SK-N-SH treated with all-trans-retinoic acid at 6 μM for 48 hours (cell line): ENCODE measurements around the gene ZBTB17.

Source experiments
- ATAC-seq: fragments of 200-7000 bp; cut with Tn5 transposase; 3 replicates; pipeline ENCODE4 v1.9.1; 2020; ENCODE audit warnings: mild to moderate bottlenecking, moderate library complexity
- ARNTL ChIP-seq: fragments of 450-650 bp; formaldehyde crosslinking; IDR thresholded peaks from 2 replicates; pipeline ENCODE4 v1.5.0; 2020; ENCODE audit warnings: low read depth, mild to moderate bottlenecking, moderate library complexity, borderline replicate concordance
- BACH2 ChIP-seq: fragments of 250-450 bp; sonication (Bioruptor Pico); IDR thresholded peaks from 2 replicates; pipeline ENCODE4 v1.9.0; 2021; ENCODE audit warnings: mild to moderate bottlenecking, borderline replicate concordance
- CSDC2 ChIP-seq: fragments of 250-450 bp; sonication (Bioruptor Pico); IDR thresholded peaks from 2 replicates; pipeline ENCODE4 v1.5.0; 2020; ENCODE audit warnings: mild to moderate bottlenecking, moderate library complexity
- ESRRG ChIP-seq: fragments of 250-450 bp; sonication (Bioruptor Pico); IDR thresholded peaks from 2 replicates; pipeline ENCODE4 v1.6.1; 2021; ENCODE audit warnings: mild to moderate bottlenecking
- GLIS3 ChIP-seq: fragments of 250-450 bp; sonication (Bioruptor Pico); IDR thresholded peaks from 2 replicates; pipeline ENCODE4 v1.5.0; 2020; ENCODE audit warnings: mild to moderate bottlenecking, moderate library complexity
- ISL1 ChIP-seq: fragments of 250-450 bp; sonication (Bioruptor Pico); IDR thresholded peaks from 2 replicates; pipeline ENCODE4 v2.1.2; 2022; ENCODE audit warnings: mild to moderate bottlenecking, moderate library complexity
- OSR1 ChIP-seq: fragments of 250-450 bp; sonication (Bioruptor Pico); IDR thresholded peaks from 2 replicates; pipeline ENCODE4 v1.8.0; 2022; ENCODE audit warnings: moderate library complexity, mild to moderate bottlenecking, inconsistent platforms
- PPARA ChIP-seq: fragments of 250-450 bp; sonication (Bioruptor Pico); IDR thresholded peaks from 2 replicates; pipeline ENCODE4 v1.5.0; 2020; ENCODE audit warnings: mild to moderate bottlenecking, borderline replicate concordance
- RARB ChIP-seq: fragments of 250-450 bp; sonication (Bioruptor Pico); IDR thresholded peaks from 2 replicates; pipeline ENCODE4 v1.8.0; 2021; ENCODE audit warnings: mild to moderate bottlenecking, moderate library complexity
- TCF4 ChIP-seq: fragments of 250-450 bp; sonication (Bioruptor Pico); IDR thresholded peaks from 2 replicates; pipeline ENCODE4 v1.8.0; 2021; ENCODE audit warnings: mild to moderate bottlenecking, moderate library complexity, borderline replicate concordance
- TOX ChIP-seq: fragments of 250-450 bp; sonication (Bioruptor Pico); IDR thresholded peaks from 2 replicates; pipeline ENCODE4 v1.8.0; 2021; ENCODE audit warnings: mild to moderate bottlenecking, moderate library complexity, borderline replicate concordance
- ZC3H10 ChIP-seq: fragments of 250-450 bp; sonication (Bioruptor Pico); IDR thresholded peaks from 2 replicates; pipeline ENCODE4 v1.5.1; 2021; ENCODE audit warnings: mild to moderate bottlenecking, moderate library complexity
- ZFP3 ChIP-seq: fragments of 250-450 bp; sonication (Bioruptor Pico); IDR thresholded peaks from 2 replicates; pipeline ENCODE4 v1.5.0; 2020; ENCODE audit warnings: mild to moderate bottlenecking, moderate library complexity
- ZFP30 ChIP-seq: fragments of 450-650 bp; formaldehyde crosslinking; IDR thresholded peaks from 2 replicates; pipeline ENCODE4 v1.5.0; 2022; ENCODE audit warnings: mild to moderate bottlenecking, moderate library complexity
- ZNF565 ChIP-seq: fragments of 450-650 bp; formaldehyde crosslinking; conservative IDR thresholded peaks from 2 replicates; pipeline ENCODE4 v1.5.0; 2020; ENCODE audit warnings: low read depth, mild to moderate bottlenecking, moderate library complexity
- ZNF70 ChIP-seq: fragments of 450-650 bp; formaldehyde crosslinking; IDR thresholded peaks from 2 replicates; pipeline ENCODE4 v1.5.0; 2020; ENCODE audit warnings: mild to moderate bottlenecking, moderate library complexity
- ZNF8 ChIP-seq: fragments of 450-650 bp; formaldehyde crosslinking; IDR thresholded peaks from 2 replicates; pipeline ENCODE4 v1.5.0; 2020; ENCODE audit warnings: mild to moderate bottlenecking, moderate library complexity
- TF ChIP-seq, protein P1 (sequence below): fragments of 250-450 bp; sonication (Bioruptor Pico); IDR thresholded peaks from 2 replicates; pipeline ENCODE4 v1.5.1; 2020; ENCODE audit warnings: low read depth, mild to moderate bottlenecking, moderate library complexity
- TF ChIP-seq, protein P2 (sequence below): fragments of 250-450 bp; sonication (Bioruptor Pico); IDR thresholded peaks from 2 replicates; pipeline ENCODE4 v1.5.1; 2021; ENCODE audit warnings: mild to moderate bottlenecking, moderate library complexity
- TF ChIP-seq, protein P3 (sequence below): fragments of 250-450 bp; sonication (Bioruptor Pico); IDR thresholded peaks from 2 replicates; pipeline ENCODE4 v1.8.0; 2020; ENCODE audit warnings: mild to moderate bottlenecking, moderate library complexity, borderline replicate concordance
- TF ChIP-seq, protein P4 (sequence below): fragments of 250-450 bp; sonication (Bioruptor Pico); IDR thresholded peaks from 2 replicates; pipeline ENCODE4 v1.5.0; 2020; ENCODE audit warnings: mild to moderate bottlenecking, moderate library complexity
- TF ChIP-seq, protein P5 (sequence below): fragments of 250-450 bp; sonication (Bioruptor Pico); IDR thresholded peaks from 2 replicates; pipeline ENCODE4 v1.8.0; 2021; ENCODE audit warnings: low read depth, mild to moderate bottlenecking, moderate library complexity, borderline replicate concordance

ZBTB17 gene

DNA sequence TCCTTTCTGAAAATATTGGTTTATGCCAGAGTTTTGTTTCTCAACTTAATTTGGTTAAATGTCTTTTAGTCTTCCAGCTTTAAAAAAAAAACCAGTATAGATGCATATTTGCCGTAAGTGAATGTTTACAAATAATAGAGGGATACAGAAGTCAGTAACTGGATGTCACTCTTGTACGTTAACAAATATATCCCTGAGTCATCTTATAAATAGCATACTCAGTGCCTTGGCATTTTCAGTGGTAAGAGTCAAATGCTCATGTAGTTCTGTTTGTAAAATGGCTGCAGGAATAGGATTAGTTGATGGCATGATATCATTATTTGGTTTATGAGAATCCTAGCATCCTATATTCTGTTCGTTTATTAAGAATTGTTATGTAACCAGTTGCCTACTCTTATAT, 73.0 kb downstream of the ZBTB17 start (continued):
- TF ChIP-seq, protein P1, sequence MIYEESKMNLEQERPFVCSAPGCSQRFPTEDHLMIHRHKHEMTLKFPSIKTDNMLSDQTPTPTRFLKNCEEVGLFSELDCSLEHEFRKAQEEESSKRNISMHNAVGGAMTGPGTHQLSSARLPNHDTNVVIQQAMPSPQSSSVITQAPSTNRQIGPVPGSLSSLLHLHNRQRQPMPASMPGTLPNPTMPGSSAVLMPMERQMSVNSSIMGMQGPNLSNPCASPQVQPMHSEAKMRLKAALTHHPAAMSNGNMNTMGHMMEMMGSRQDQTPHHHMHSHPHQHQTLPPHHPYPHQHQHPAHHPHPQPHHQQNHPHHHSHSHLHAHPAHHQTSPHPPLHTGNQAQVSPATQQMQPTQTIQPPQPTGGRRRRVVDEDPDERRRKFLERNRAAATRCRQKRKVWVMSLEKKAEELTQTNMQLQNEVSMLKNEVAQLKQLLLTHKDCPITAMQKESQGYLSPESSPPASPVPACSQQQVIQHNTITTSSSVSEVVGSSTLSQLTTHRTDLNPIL: no peak
- TF ChIP-seq CSDC2 (CRISPR knock-in tag): no peak
- TF ChIP-seq OSR1 (CRISPR knock-in tag): no peak
- no peak for TF ChIP-seq ISL1 (CRISPR knock-in tag)
- TF ChIP-seq GLIS3 (CRISPR knock-in tag): no peak
- TF ChIP-seq, protein P2, sequence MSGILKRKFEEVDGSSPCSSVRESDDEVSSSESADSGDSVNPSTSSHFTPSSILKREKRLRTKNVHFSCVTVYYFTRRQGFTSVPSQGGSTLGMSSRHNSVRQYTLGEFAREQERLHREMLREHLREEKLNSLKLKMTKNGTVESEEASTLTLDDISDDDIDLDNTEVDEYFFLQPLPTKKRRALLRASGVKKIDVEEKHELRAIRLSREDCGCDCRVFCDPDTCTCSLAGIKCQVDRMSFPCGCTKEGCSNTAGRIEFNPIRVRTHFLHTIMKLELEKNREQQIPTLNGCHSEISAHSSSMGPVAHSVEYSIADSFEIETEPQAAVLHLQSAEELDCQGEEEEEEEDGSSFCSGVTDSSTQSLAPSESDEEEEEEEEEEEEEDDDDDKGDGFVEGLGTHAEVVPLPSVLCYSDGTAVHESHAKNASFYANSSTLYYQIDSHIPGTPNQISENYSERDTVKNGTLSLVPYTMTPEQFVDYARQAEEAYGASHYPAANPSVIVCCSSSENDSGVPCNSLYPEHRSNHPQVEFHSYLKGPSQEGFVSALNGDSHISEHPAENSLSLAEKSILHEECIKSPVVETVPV (CRISPR knock-in tag): no peak

DNA sequence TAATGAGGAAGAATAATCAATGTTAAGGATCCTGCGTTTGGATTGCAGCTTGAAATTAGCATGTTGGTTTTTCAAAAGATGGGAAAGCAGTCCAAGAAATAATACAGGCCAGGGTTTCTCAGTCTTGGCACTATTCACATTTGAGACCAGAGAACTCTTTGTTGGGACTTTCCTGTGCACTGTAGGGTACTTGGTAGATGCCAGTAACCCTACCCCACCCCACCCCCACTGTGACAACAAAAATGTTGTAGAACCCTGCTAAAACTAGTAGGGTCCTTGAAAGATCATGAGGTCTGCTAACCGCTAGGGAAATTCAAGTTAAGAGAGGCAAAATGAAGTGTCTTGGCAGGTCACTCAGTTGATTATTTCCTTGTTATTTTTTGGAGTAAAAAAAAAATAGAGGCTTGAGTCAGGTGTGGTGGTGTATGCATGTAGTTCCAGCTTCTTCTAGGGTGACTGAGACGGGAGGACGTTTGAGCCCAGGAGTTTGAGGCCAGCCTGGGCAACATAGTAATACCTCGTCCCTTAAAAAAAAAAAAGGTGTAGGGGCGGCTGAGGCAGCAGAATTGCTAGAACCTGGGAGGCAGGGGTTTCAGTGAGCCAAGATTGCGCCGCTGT, 75.1 kb downstream of the ZBTB17 start:
- ATAC-seq: no peak
- TF ChIP-seq TOX (CRISPR knock-in tag): no peak
- no peak for TF ChIP-seq ARNTL (CRISPR knock-in tag)
- TF ChIP-seq ZNF565: no peak
- no peak for TF ChIP-seq GLIS3 (CRISPR knock-in tag)
- no peak for TF ChIP-seq ZNF70 (CRISPR knock-in tag)
- TF ChIP-seq ZFP3 (CRISPR knock-in tag): no peak
- TF ChIP-seq, protein P2 (CRISPR knock-in tag): no peak
- TF ChIP-seq, protein P3, sequence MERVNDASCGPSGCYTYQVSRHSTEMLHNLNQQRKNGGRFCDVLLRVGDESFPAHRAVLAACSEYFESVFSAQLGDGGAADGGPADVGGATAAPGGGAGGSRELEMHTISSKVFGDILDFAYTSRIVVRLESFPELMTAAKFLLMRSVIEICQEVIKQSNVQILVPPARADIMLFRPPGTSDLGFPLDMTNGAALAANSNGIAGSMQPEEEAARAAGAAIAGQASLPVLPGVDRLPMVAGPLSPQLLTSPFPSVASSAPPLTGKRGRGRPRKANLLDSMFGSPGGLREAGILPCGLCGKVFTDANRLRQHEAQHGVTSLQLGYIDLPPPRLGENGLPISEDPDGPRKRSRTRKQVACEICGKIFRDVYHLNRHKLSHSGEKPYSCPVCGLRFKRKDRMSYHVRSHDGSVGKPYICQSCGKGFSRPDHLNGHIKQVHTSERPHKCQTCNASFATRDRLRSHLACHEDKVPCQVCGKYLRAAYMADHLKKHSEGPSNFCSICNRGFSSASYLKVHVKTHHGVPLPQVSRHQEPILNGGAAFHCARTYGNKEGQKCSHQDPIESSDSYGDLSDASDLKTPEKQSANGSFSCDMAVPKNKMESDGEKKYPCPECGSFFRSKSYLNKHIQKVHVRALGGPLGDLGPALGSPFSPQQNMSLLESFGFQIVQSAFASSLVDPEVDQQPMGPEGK (CRISPR knock-in tag): no peak
- no peak for TF ChIP-seq TCF4 (CRISPR knock-in tag)
- TF ChIP-seq PPARA (CRISPR knock-in tag): no peak
- TF ChIP-seq CSDC2 (CRISPR knock-in tag): no peak
- no peak for TF ChIP-seq RARB
- no peak for TF ChIP-seq ESRRG (CRISPR knock-in tag)

DNA sequence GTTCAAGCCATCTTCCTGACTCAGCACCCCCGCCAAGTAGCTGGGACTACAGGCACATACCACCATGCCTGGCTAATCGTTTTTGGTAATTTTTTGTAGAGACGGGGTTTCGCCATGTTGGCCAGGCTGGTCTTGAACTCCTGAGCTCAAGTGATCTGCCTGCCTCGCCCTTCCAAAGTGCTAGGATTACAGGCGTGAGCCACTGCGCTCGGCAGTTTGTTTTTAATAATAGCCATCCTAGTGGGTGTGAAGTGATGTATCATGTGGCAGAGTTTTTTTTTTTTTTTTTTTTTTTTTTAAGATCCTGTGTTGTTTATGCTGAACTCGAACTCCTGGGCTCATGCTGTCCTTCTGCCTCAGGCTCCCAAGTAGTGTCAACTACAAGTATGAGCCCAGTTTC, 76.6 kb downstream of the ZBTB17 start:
- ATAC-seq: no peak
- TF ChIP-seq BACH2 (CRISPR knock-in tag): no peak
- TF ChIP-seq ZFP3 (CRISPR knock-in tag): no peak
- no peak for TF ChIP-seq ESRRG (CRISPR knock-in tag)
- TF ChIP-seq, protein P4, sequence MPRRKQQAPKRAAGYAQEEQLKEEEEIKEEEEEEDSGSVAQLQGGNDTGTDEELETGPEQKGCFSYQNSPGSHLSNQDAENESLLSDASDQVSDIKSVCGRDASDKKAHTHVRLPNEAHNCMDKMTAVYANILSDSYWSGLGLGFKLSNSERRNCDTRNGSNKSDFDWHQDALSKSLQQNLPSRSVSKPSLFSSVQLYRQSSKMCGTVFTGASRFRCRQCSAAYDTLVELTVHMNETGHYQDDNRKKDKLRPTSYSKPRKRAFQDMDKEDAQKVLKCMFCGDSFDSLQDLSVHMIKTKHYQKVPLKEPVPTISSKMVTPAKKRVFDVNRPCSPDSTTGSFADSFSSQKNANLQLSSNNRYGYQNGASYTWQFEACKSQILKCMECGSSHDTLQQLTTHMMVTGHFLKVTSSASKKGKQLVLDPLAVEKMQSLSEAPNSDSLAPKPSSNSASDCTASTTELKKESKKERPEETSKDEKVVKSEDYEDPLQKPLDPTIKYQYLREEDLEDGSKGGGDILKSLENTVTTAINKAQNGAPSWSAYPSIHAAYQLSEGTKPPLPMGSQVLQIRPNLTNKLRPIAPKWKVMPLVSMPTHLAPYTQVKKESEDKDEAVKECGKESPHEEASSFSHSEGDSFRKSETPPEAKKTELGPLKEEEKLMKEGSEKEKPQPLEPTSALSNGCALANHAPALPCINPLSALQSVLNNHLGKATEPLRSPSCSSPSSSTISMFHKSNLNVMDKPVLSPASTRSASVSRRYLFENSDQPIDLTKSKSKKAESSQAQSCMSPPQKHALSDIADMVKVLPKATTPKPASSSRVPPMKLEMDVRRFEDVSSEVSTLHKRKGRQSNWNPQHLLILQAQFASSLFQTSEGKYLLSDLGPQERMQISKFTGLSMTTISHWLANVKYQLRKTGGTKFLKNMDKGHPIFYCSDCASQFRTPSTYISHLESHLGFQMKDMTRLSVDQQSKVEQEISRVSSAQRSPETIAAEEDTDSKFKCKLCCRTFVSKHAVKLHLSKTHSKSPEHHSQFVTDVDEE (CRISPR knock-in tag): no peak
- no peak for TF ChIP-seq ZC3H10 (CRISPR knock-in tag)
- TF ChIP-seq, protein P5, sequence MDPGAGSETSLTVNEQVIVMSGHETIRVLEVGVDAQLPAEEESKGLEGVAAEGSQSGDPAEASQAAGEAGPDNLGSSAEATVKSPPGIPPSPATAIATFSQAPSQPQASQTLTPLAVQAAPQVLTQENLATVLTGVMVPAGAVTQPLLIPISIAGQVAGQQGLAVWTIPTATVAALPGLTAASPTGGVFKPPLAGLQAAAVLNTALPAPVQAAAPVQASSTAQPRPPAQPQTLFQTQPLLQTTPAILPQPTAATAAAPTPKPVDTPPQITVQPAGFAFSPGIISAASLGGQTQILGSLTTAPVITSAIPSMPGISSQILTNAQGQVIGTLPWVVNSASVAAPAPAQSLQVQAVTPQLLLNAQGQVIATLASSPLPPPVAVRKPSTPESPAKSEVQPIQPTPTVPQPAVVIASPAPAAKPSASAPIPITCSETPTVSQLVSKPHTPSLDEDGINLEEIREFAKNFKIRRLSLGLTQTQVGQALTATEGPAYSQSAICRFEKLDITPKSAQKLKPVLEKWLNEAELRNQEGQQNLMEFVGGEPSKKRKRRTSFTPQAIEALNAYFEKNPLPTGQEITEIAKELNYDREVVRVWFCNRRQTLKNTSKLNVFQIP (CRISPR knock-in tag): no peak
- no peak for TF ChIP-seq ISL1 (CRISPR knock-in tag)
- no peak for TF ChIP-seq ZNF565
- TF ChIP-seq RARB: no peak
- TF ChIP-seq TCF4 (CRISPR knock-in tag): no peak
- no peak for TF ChIP-seq CSDC2 (CRISPR knock-in tag)
- TF ChIP-seq OSR1 (CRISPR knock-in tag): no peak
- TF ChIP-seq ZFP30 (CRISPR knock-in tag): no peak
- TF ChIP-seq GLIS3 (CRISPR knock-in tag): no peak
- no peak for TF ChIP-seq PPARA (CRISPR knock-in tag)
- TF ChIP-seq, protein P2 (CRISPR knock-in tag): no peak
- no peak for TF ChIP-seq ZNF8
- TF ChIP-seq, protein P1: no peak
